Germinal center (tissue), 1 donor: ENCODE data around the gene NUBP1.

ENCODE experiments used
- DNase-seq: peaks from one replicate; pipeline ENCODE4 v3.0.0; 2012; ENCODE audit warnings: mixed read lengths, low spot score

Gene NUBP1

GRCh38 chr16:10806698-10807097 lies 63.1 kb downstream of the NUBP1 start:
- no peak for DNase-seq

DNA sequence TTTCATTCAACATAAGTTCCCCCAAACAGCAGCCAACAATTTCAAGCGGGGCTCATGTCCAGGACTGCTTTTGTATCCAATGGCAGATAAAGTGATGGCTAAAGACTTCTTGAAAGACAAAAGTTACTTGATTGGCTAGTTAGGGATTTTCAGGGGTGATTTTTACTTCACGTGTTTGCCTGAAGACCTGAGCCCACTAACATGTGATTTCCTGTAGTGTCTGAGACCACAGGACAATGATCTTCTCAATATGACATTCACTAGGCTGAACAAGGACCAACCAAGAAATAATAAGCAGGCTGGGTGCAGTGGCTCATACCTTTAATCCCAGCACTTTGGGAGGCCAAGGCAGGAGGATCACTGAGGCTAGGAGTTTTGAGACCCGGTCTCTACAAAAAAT lies 64.6 kb downstream of the NUBP1 start:
- no peak for DNase-seq

DNA sequence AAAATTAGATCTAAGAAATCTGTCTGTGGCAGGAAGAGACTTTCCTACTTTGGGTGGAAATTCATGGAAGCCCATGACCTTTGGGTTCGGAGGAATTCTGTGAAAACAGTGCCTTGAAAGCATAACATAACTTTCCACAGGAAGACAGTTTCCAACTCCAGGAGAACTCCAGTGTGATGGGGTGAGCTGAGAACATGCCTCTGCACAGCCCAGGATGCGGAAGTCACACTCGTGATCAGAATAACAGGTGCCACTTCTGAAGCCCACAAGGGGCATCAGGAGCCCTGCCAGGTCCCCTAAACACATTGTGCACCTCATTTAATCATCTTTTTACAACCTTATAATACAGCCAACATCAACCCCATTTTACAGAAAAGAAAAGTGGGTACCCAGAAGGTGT lies 65.2 kb downstream of the NUBP1 start:
- DNase-seq: no peak

GRCh38 chr16:10809706-10810105 lies 66.1 kb downstream of the NUBP1 start:
- DNase-seq: no peak

DNA sequence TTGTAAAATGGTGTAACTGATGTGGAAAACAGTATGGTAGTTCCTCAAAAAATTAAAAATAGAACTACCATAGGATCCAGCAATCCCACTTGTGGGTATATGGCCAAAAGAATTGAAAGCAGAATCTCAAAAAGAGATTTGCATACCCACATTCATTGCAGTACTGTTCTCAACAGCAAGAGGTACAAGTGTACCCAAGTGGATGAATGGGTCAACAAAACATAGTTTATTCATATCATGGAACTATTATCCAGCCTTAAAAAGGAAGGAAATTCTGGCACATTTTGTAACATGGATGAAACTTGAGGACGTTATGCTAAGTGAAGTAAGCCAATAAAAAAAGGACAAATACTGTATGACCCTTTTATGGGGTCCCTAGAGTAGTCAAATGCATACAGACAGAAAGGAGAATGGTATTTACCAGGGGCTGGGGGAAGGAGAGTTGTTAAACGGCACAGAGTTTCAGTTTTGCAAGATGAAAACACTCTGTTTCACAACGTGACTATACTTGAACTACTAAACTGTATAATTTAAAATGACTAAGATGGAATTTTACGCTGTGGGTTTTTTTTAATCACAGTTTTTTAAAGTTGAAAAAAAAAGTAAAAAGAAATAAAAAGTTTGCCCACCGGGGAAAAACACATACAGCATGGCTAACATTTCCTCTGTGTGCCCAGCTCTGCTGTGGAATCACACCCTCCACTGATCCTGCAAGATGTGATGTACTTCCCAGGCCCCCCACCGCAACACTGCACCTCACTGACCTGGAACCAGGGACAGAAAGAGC lies 68.9 kb downstream of the NUBP1 start:
- peak; percentile 58 for DNase-seq

- DNase-seq: no peak
These were observed 69.4 kb downstream of the NUBP1 start for GRCh38 chr16:10813099-10813455.

DNA sequence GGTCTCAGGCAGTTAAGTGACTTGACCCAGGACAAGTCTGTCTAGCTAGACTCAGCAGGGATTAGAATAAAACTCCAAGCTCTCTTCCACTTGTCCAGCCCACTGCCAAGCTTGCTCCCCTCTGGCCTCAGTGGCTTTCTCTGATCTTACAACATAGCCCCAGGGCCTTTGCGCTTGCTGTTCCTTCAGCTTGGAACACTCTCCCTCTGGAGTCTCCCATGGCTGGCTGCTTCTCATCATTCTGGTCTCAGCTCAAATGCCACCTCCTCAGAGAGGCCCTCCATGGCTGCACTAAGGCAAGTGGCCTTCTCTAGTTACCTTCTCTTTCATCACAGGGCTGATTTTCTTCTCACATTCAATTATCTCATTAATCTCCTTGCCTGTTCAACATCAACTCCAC lies 73.9 kb downstream of the NUBP1 start:
- no peak for DNase-seq

- DNase-seq: no peak
These were observed 74.6 kb downstream of the NUBP1 start, which contains the start of gene TVP23A for GRCh38 chr16:10817963-10818941. Gene TVP23A, minus strand, starts transcription at chr16:10818794. Its CDS starts 301 bp downstream, at chr16:10818493.
